Epithelial cell of proximal tubule (primary cell): ENCODE measurements around the gene HDAC4. TPM values are rescaled to one million over a fixed set of nuclear protein-coding genes. Genes with fewer than 3 reads are reported as not detected.

Experiments used
- DNase-seq: peaks from one replicate; pipeline ENCODE4 v3.0.0-alpha.2; 2011; ENCODE audit warnings: low read depth
- H3K4me3 ChIP-seq: 2 replicates; pipeline ENCODE4 v1.5.1; 2011; ENCODE audit warnings: low read depth, mild to moderate bottlenecking, low read length
- total RNA-seq: library from RNA; depleted of rRNA; stranded (reverse); fragments of >200 nt; gene quantifications from 2 replicates; pipeline ENCODE4 v1.2.3, GENCODE V29; 2015
- TF ChIP-seq, protein P1 (sequence below): conservative IDR thresholded peaks from 2 replicates; pipeline ENCODE4 v1.5.1; 2012; ENCODE audit warnings: low read depth, mild to moderate bottlenecking, low read length

HDAC4 gene
- total RNA-seq, 1 donor from 2014 or later = 23.2 TPM

DNA sequence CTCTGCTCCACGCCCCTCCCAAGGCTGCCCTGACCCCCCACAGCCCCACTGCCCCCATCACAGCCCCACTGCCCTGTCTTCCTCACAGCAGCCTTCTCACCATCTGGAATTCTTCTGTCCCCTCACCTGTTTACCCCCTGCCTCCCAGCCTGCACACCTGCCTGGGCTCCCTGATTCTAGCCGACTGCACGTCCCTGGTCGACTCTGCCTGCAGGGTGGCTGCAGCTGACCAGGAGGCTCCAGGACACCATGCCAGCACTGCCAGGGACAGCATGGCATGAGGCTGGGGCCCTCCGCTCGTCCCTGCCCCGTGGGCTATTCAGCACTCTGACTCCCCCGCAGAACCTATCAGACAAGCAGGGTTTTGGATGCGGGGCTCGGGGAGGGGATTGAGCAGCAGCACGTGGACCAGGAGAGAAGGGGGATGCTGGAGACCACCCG lies 254.1 kb downstream of the HDAC4 start:
- no peak overlapping the region for H3K4me3 ChIP-seq
- no peak for DNase-seq
- TF ChIP-seq, protein P1, sequence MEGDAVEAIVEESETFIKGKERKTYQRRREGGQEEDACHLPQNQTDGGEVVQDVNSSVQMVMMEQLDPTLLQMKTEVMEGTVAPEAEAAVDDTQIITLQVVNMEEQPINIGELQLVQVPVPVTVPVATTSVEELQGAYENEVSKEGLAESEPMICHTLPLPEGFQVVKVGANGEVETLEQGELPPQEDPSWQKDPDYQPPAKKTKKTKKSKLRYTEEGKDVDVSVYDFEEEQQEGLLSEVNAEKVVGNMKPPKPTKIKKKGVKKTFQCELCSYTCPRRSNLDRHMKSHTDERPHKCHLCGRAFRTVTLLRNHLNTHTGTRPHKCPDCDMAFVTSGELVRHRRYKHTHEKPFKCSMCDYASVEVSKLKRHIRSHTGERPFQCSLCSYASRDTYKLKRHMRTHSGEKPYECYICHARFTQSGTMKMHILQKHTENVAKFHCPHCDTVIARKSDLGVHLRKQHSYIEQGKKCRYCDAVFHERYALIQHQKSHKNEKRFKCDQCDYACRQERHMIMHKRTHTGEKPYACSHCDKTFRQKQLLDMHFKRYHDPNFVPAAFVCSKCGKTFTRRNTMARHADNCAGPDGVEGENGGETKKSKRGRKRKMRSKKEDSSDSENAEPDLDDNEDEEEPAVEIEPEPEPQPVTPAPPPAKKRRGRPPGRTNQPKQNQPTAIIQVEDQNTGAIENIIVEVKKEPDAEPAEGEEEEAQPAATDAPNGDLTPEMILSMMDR = no peak

DNA sequence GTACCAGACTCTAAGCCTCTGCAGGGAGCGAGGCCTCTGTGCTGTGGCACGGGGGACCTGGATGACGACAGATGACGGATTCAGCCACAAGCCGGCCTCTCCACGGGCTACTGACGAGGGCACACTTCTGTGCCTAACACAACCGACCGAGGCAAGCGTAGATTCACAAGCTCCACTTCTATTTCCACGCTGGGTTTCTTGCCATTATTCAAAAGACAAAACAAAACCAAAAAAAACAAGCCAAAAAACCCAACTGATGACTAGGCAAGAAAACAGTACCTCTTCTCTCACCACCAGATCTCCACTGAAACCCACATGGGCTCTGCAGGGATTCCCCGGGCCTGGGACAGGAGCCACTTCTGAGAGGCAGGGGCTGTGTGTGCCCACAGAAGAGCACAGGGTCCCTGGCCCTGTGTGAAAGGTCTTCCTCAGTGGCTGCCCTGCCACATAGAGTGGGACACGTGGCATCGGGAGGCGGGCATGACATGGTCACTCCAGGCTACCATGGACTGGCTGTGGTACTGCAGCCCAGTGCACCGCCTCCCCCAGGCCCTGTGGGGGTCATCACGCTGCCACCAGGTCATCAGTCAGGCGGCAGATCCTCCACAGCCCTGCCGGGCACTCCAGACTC lies 254.7 kb downstream of the HDAC4 start:
- no peak overlapping the region for H3K4me3 ChIP-seq
- no peak for DNase-seq
- TF ChIP-seq, protein P1 = no peak

DNA sequence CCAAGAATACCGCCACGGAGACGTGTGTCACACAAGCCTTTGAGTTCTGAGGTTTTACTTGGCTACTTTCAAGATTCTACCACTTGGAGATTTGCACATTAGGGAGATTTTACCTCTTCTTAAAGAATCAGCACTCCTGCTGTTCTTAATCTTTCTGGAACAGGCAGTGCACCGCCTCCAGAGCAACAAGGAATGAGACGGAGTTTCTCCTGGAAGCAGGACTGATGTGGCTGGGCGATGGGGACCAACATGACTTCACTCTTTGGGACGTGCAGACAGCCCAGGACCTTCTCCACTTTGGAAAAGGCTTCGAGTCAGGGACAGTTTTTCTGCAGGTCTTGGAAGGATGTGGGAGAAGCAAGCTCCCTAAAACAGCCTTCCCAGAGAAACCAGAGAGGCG lies 255.2 kb downstream of the HDAC4 start:
- TF ChIP-seq, protein P1 = no peak
- no peak overlapping the region for H3K4me3 ChIP-seq

DNA sequence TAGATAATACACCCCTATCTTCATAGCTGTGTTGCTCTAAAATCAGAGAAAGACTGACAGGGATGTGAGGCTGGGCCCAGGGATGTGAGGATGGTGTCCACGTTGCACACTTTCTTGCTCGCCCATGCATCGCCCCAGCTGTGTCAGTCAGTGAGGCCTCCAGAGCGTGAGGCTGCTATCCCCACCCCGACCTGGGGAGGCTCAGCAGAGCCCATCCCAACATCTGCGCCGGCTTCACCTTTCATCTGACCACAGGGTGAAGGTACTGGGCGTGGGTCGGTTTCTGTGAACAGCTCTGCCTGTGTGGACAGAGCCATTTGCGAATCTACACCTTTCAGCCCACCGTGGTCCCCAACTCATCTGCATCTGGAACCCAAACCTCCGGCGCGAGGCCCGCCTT lies 255.7 kb downstream of the HDAC4 start:
- DNase-seq = no peak
- no peak overlapping the region for H3K4me3 ChIP-seq
- TF ChIP-seq, protein P1 = no peak

More for the DNA sequence above, 255.2 kb downstream of the HDAC4 start:
- no peak for DNase-seq

DNA sequence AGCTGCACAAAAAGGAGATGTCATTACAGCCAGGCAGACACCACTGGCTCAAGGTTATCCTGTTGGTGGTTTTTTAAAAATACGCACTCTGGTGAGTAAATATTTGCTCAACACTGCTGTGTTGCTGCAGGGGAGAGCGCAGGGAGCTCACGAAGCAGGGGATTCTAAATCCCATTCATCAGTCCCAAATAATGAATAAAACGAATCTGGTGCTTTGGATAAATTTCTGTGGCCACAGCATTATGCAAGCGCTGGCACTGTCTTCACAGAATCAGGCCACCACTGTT lies 256.2 kb downstream of the HDAC4 start:
- TF ChIP-seq, protein P1 = no peak
- H3K4me3 ChIP-seq = no peak overlapping the region
- no peak for DNase-seq

DNA sequence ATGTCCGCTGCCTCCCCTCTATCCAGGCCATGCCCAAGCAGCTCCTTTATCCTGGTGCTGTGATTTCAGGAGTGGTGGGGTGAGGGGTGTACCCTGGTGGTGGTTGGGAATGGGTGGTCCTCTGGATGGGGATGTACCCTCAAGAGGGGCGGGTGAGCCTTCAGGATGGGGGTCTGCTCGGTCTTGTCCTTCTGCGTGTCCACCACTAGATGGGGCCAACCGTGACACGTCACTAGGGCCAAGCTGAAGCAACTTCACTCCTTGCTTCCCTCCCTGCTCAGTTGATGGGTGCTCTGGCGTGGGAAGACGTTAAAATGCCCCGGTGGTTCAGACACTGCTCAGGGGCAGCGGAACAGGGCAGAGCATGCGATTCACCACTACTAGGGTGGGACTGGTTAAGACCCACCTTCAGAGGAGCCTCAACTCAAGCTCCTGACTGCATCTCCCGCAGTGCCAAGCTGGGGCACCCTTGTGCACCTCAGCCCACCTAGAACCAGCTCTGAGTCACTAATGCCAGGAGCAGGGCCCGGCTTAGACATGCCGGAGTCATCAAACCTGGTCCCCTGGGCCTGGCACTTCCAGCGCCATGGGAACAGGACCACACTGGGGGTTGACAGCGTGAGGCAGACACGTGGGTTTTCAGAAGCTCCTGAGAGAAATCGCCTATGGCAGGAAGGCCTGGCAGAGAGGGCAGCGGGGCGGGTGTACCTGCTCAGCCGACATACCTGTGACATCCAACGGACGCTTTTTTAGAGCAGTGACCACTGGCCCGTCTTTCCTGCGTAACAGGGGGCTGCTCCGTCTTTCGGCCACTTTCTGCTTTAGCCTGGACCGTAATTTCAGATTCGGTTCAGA lies 256.7 kb downstream of the HDAC4 start:
- TF ChIP-seq, protein P1 = peak; percentile 68
- no peak overlapping the region for H3K4me3 ChIP-seq
- no peak for DNase-seq
